C4-2B (cell line): ENCODE results near the gene ZNF710.

Experiments used
- ZFX ChIP-seq: fragments of 450-650 bp; IDR thresholded peaks from 2 replicates; pipeline ENCODE4 v1.6.1; 2017
- TF ChIP-seq, protein P1 (sequence below): fragments of 450-650 bp; conservative IDR thresholded peaks from 2 replicates; pipeline ENCODE4 v1.5.1; 2017; ENCODE audit warnings: mild to moderate bottlenecking

DNA sequence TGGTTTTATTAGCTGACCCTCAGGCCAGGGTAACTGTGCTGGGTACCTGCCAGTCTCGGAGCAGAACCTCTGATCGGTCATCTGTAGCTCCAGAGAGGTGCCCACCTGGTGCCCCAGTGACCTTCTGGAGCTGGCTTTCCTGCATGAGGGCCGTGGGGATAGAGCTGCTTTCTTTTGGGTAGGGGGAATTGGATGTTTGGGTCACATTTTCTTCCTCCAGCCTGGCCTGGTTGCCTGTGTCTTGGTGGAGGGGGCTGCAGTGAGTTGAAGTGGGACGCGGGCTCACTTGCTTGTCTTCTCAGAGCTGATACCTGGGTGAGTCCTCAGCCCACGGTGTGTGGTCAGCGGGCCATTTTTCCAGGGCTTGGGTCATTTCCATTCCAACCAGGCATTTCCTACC, 2.6 kb downstream of the ZNF710 start:
- TF ChIP-seq, protein P1, sequence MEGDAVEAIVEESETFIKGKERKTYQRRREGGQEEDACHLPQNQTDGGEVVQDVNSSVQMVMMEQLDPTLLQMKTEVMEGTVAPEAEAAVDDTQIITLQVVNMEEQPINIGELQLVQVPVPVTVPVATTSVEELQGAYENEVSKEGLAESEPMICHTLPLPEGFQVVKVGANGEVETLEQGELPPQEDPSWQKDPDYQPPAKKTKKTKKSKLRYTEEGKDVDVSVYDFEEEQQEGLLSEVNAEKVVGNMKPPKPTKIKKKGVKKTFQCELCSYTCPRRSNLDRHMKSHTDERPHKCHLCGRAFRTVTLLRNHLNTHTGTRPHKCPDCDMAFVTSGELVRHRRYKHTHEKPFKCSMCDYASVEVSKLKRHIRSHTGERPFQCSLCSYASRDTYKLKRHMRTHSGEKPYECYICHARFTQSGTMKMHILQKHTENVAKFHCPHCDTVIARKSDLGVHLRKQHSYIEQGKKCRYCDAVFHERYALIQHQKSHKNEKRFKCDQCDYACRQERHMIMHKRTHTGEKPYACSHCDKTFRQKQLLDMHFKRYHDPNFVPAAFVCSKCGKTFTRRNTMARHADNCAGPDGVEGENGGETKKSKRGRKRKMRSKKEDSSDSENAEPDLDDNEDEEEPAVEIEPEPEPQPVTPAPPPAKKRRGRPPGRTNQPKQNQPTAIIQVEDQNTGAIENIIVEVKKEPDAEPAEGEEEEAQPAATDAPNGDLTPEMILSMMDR = no peak
- TF ChIP-seq ZFX = no peak
